CD4-positive, alpha-beta T cell (primary cell): ENCODE measurements around the gene CT45A8. TPM values are rescaled to one million over a fixed set of nuclear protein-coding genes. Genes with fewer than 3 reads are reported as not detected.
"Not testable (repeated sequence)": the region's sequence is repeated elsewhere in the genome, so short reads cannot be mapped to it uniquely, and the experiment has no call there.

Source experiments
- ATAC-seq: fragments of 200-7000 bp; cut with Tn5 transposase; one replicate; pipeline ENCODE4 v1.10.0; 2022; ENCODE audit warnings: mild to moderate bottlenecking; ENCODE audit not compliant: poor library complexity
- CTCF ChIA-PET: fragments of 350-600 bp; sonication (Branson Sonifier 250); formaldehyde crosslinking; loops from one replicate; lab custom pipeline; 2021; ENCODE audit warnings: antibody characterized with exemption, inconsistent platforms; lab: Charles Lee
- POLR2A ChIA-PET: fragments of 350-600 bp; sonication (Branson Sonifier 250); formaldehyde crosslinking; loops from one replicate; lab custom pipeline; 2021; ENCODE audit warnings: antibody characterized with exemption, inconsistent platforms; lab: Charles Lee
- DNase-seq, 14 experiments: peaks; one replicate each; pipeline ENCODE4 v3.0.0-alpha.2; 2013 to 2020; ENCODE audit warnings: mixed read lengths in 2 of 14
- H3K27ac ChIP-seq, 2 donors: one replicate each; pipeline versions ENCODE4 v1.5.1 to v1.7.0; 2013; ENCODE audit warnings: low read length in 2 of 2, low read depth in 1 of 2, mild to moderate bottlenecking in 1 of 2
- H3K27me3 ChIP-seq, 2 experiments: 1 replicate in 1 of 2; 2 replicates in 1 of 2; pipeline versions ENCODE4 v1.6.1 to v1.7.0; 2013; ENCODE audit warnings: low read length in 2 of 2, control low read depth in 1 of 2, mild to moderate bottlenecking in 1 of 2, moderate library complexity in 1 of 2; ENCODE audit not compliant: insufficient read depth in 2 of 2, control insufficient read depth in 1 of 2
- H3K36me3 ChIP-seq: one replicate; pipeline ENCODE4 v1.6.1; 2013; ENCODE audit warnings: low read length, control low read depth; ENCODE audit not compliant: insufficient read depth
- H3K4me1 ChIP-seq: one replicate; pipeline ENCODE4 v1.6.1; 2013; ENCODE audit warnings: low read length, control low read depth; ENCODE audit not compliant: insufficient read depth
- H3K4me3 ChIP-seq: one replicate; pipeline ENCODE4 v1.5.1; 2013; ENCODE audit warnings: mild to moderate bottlenecking, low read length, moderate library complexity
- H3K9me3 ChIP-seq, 2 experiments: 1 replicate in 1 of 2; 2 replicates in 1 of 2; pipeline versions ENCODE4 v1.6.1 to v1.7.0; 2013; ENCODE audit warnings: low read length in 2 of 2, mild to moderate bottlenecking in 2 of 2, control low read depth in 1 of 2, moderate library complexity in 1 of 2; ENCODE audit not compliant: control insufficient read depth in 1 of 2, insufficient read depth in 1 of 2
- H3K27ac Mint-ChIP-seq: one replicate; pipeline ENCODE4 v1.8.0; 2020; ENCODE audit warnings: mixed read lengths
- H3K27me3 Mint-ChIP-seq: one replicate; pipeline ENCODE4 v1.8.0; 2021; ENCODE audit warnings: mixed read lengths
- H3K36me3 Mint-ChIP-seq: one replicate; pipeline ENCODE4 v1.8.0; 2021; ENCODE audit warnings: low read depth, mixed read lengths
- H3K4me1 Mint-ChIP-seq: one replicate; pipeline ENCODE4 v1.8.0; 2021; ENCODE audit warnings: low read depth, mixed read lengths
- H3K4me3 Mint-ChIP-seq: one replicate; pipeline ENCODE4 v1.8.0; 2020; ENCODE audit warnings: mild to moderate bottlenecking, mixed read lengths
- H3K9me3 Mint-ChIP-seq: one replicate; pipeline ENCODE4 v1.8.0; 2020; ENCODE audit warnings: mixed read lengths
- intact Hi-C, 2 experiments: fragments of 100-400 bp; cut with DNase I in 1 of 2; cut with micrococcal nuclease in 1 of 2; formaldehyde crosslinking; loops; one replicate each; pipeline versions ENCODE4 v1.15.1 to v1.9.0; 2023 to 2025; cut with DNase I, micrococcal nuclease
- polyA plus RNA-seq, 2 donors: library from polyadenylated mRNA; unstranded; fragments of 120-200 nt; gene quantifications; one replicate each; pipeline ENCODE4 v1.2.1, GENCODE V29; 2013
- total RNA-seq, 174 experiments: library from RNA in 2 of 174; stranded (reverse) in 2 of 174; gene quantifications; one replicate each; pipeline ENCODE4 v1.2.3 and lab custom pipeline; 2021 to 2026
- TF ChIP-seq, protein P1 (sequence below): fragments of 200-600 bp; IDR thresholded peaks from one replicate; pipeline ENCODE4 v1.8.0; 2022; ENCODE audit warnings: antibody characterized with exemption, mild to moderate bottlenecking

CT45A8 gene, protein sequence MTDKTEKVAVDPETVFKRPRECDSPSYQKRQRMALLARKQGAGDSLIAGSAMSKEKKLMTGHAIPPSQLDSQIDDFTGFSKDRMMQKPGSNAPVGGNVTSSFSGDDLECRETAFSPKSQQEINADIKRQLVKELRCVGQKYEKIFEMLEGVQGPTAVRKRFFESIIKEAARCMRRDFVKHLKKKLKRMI
- total RNA-seq (not detected), total RNA-seq (lab: John Stamatoyannopoulos, UW) (0 reads per million in 172 experiments)
- not detected for polyA plus RNA-seq (2013, experiment 1 of 2)
- not detected for polyA plus RNA-seq (2013, experiment 2 of 2)

DNA sequence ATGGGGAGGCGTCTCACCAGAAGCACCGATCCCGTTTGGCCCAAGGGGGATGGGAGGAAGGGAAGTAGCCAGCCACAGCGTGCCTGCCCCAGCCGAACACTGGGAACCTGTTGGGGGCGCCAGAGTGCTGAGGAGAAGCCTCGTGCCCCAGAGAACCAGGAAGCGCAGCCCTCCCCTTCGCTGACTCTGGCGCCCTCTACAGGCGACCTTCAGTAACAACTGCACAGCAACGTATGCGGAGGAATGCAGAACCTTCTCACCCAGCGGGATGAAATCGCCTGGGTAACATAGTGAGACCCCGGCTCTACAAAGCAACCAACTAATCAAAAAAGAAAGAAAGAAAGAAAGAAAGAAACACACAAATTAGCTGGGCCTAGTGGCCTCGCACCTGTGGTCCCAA is at the start of gene CT45A8:
TSS of gene CT45A8 (minus strand) at position 101 of the 400 bp plus-strand sequence. CDS start 3,755 bp downstream, outside the sequence.
- H3K36me3 Mint-ChIP-seq, H3K36me3 ChIP-seq, H3K27ac Mint-ChIP-seq, H3K4me1 ChIP-seq, POLR2A ChIA-PET, intact Hi-C loops, H3K4me1 Mint-ChIP-seq, H3K4me3 ChIP-seq, DNase-seq, H3K4me3 Mint-ChIP-seq, H3K27me3 Mint-ChIP-seq, H3K27me3 ChIP-seq, H3K27ac ChIP-seq, H3K9me3 ChIP-seq, ATAC-seq, CTCF ChIA-PET, H3K9me3 Mint-ChIP-seq: not testable (repeated sequence)

DNA sequence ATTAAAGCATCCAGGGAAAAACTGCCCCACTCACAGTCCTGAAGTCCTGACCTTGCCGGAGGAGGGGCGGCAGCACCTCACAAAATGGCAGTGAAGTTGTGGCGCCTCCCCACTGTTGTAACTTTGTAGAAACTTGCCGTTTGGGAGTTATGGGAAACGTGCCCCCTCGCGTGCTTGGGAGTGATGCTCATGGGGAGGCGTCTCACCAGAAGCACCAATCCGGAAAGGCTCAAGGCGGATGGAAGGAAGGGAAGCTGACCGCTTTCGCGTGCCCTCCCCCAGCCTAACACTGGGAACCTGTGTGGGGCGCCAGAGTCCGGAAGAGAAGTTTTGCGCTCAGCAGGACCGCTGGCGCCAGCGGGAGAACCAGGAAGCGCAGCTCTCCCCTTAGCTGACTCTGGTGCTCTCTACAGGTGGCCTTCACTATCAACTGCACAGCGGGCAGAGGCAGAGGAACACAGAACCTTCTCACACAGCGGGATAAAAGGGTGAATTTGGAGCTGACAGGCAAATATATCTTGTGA is 39.0 kb upstream of the CT45A8 start, which contains the start of the genes CT45A10 and SAGE1:
TSS of gene CT45A10 (minus strand) at position 151 of the 524 bp plus-strand sequence. CDS start 8,100 bp downstream, outside the sequence.
TSS of gene SAGE1 (plus strand) at position 423 of the 524 bp plus-strand sequence. CDS start 2,527 bp downstream, outside the sequence.
- Mint-ChIP-seq H3K4me3 (no peak within 1 kb of the TSS), H3K9me3 (no peaks in the 10 kb centered on the region), H3K4me1 (no peaks in the 10 kb centered on the region), H3K27me3 (no peaks in the 10 kb centered on the region), H3K27ac (no peak within 1 kb of the TSS), H3K36me3 (no peaks in the 10 kb centered on the region)
- H3K9me3 ChIP-seq = peaks cover 0 to 12% of the 10 kb centered on the region in 2 experiments
- ChIA-PET POLR2A (no interaction called here), CTCF (no interaction called here)
- H3K4me1 ChIP-seq = no peaks in the 10 kb centered on the region
- TF ChIP-seq, protein P1, sequence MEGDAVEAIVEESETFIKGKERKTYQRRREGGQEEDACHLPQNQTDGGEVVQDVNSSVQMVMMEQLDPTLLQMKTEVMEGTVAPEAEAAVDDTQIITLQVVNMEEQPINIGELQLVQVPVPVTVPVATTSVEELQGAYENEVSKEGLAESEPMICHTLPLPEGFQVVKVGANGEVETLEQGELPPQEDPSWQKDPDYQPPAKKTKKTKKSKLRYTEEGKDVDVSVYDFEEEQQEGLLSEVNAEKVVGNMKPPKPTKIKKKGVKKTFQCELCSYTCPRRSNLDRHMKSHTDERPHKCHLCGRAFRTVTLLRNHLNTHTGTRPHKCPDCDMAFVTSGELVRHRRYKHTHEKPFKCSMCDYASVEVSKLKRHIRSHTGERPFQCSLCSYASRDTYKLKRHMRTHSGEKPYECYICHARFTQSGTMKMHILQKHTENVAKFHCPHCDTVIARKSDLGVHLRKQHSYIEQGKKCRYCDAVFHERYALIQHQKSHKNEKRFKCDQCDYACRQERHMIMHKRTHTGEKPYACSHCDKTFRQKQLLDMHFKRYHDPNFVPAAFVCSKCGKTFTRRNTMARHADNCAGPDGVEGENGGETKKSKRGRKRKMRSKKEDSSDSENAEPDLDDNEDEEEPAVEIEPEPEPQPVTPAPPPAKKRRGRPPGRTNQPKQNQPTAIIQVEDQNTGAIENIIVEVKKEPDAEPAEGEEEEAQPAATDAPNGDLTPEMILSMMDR = no peak
- no peak within 1 kb of the TSS for H3K27ac ChIP-seq
- no peak for DNase-seq
- H3K36me3 ChIP-seq = no peaks in the 10 kb centered on the region
- intact Hi-C loops = no loop called here
- no peak within 1 kb of the TSS for H3K4me3 ChIP-seq
- H3K27me3 ChIP-seq = peaks cover 0 to 7% of the 10 kb centered on the region in 2 experiments
- ATAC-seq = no peak

DNA sequence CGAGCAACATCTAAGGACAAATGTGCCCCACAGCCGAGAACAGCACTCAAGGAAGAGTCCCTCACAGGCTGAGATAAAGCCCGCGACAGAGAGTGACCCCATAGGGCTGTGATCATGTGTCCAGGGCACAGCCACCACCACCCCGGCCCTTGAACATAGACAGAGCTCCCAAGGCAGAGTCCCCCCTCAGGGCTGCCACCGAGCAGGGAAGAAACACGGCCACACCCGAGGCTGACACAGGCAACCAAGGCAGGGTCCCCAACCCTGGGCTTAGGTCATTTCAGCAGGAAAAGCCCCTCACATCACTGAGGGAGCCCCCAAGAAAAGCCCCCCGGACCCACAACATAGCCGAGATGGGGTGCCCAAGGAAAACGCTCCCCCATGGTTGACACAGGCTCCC is 38.4 kb upstream of the CT45A8 start:
- no peak overlapping the region for H3K27ac ChIP-seq
- H3K4me3 ChIP-seq = no peak overlapping the region
- CTCF ChIA-PET = no interaction called here
- peaks cover 0 to 12% of the 10 kb centered on the region in 2 experiments for H3K9me3 ChIP-seq
- DNase-seq (no peak), ATAC-seq (no peak)
- no peaks in the 10 kb centered on the region for H3K27me3 Mint-ChIP-seq
- H3K27ac Mint-ChIP-seq = no peak overlapping the region
- no peaks in the 10 kb centered on the region for H3K36me3 Mint-ChIP-seq
- H3K27me3 ChIP-seq = peaks cover 0 to 7% of the 10 kb centered on the region in 2 experiments
- H3K36me3 ChIP-seq = no peaks in the 10 kb centered on the region
- no peaks in the 10 kb centered on the region for H3K4me1 ChIP-seq
- POLR2A ChIA-PET = no interaction called here
- H3K4me3 Mint-ChIP-seq = no peak overlapping the region
- no peaks in the 10 kb centered on the region for H3K4me1 Mint-ChIP-seq
- intact Hi-C loops = no loop called here
- TF ChIP-seq, protein P1 = no peak
- no peaks in the 10 kb centered on the region for H3K9me3 Mint-ChIP-seq
